ENCODE data around the gene TBC1D5. TPM values are rescaled to one million over a fixed set of nuclear protein-coding genes. Genes with fewer than 3 reads are reported as not detected.
"Not testable (repeated sequence)": the region's sequence is repeated elsewhere in the genome, so short reads cannot be mapped to it uniquely, and the experiment has no call there.

Gene TBC1D5
- total RNA-seq, 4 donors from 2014 or later = 29.2 to 114 (median 53.4) TPM

DNA sequence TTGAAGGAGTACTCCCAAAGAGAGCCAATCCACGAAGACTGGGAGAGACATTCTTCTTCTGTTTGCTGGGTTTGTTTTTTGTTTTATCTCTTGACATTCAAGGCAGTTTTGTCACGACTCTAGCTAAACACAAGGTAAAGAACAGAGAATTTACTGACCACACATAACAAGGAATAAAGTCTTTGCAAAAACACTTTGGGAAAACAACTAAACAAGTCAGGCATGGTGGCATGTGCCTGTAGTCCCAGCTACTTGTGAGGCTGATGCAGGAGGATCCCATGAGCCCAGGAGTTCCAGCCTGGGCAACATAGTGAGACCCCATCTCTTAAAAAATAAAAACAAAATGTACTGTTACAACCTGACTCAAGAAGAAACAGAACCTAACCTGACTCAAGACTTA is 28.0 kb downstream of the TBC1D5 start:
- Histone ChIP-seq H3K4me3 (no peak overlapping the region), H3K27me3 (no peaks in the 10 kb centered on the region), H3K27ac (no peak overlapping the region), H3K9me3 (peaks cover 0 to 5% (median 0%) of the 10 kb centered on the region in 4 donors), H3K4me1 (no peaks in the 10 kb centered on the region), H3K36me3 (peaks cover 0 to 20% (median 0%) of the 10 kb centered on the region in 3 donors)
- DNase-seq = no peak
- no peak for TF ChIP-seq CTCF (IDR thresholded peaks at IDR 0.05)
- TF ChIP-seq POLR2A (IDR thresholded peaks at IDR 0.05) = no peak

DNA sequence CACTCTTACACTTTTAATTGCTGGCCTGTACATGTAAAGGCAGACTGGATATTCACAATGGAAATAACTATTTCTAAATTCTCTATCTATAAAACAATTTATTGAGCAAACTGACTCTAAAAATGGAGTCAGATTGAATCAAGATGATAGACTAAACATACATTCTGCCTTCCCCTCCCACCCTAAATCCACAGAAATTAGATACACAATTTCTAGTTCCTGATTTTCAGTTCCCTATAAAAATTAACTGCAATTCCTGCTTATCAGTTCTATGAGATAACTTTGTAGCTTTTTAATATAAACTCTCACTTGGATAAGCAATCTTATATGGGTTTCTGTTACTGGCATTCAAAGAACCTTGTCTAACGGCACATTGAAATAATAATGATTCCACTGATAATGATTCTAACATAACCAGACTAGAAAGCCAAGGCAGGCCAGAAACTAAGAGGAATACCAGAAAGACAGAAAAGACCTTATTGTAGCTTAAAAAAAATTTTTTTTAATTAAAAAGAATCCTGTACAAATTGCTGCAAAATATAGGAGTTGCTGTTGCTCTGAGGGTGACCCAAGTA is 33.1 kb downstream of the TBC1D5 start:
- Histone ChIP-seq H3K9me3 (no peaks in the 10 kb centered on the region), H3K4me1 (no peaks in the 10 kb centered on the region), H3K27me3 (no peaks in the 10 kb centered on the region), H3K27ac (no peak overlapping the region), H3K36me3 (peaks cover 0 to 4% (median 0%) of the 10 kb centered on the region in 3 donors), H3K4me3 (no peak overlapping the region)
- DNase-seq = no peak
- no peak for TF ChIP-seq CTCF (IDR thresholded peaks at IDR 0.05)

GRCh38 chr3:17707813-17708543 is 34.5 kb downstream of the TBC1D5 start:
- H3K36me3 ChIP-seq = no peaks in the 10 kb centered on the region
- H3K27ac ChIP-seq = no peak overlapping the region
- H3K4me1 ChIP-seq = no peaks in the 10 kb centered on the region
- TF ChIP-seq CTCF (IDR thresholded peaks at IDR 0.05) (no peak), POLR2A (IDR thresholded peaks at IDR 0.05) (no peak)
- H3K4me3 ChIP-seq = no peak overlapping the region
- H3K27me3 ChIP-seq = no peaks in the 10 kb centered on the region
- H3K9me3 ChIP-seq = no peaks in the 10 kb centered on the region
- no peak for DNase-seq

GRCh38 chr3:17705991-17706390 is 36.4 kb downstream of the TBC1D5 start:
- H3K4me1 ChIP-seq, H3K36me3 ChIP-seq, H3K9me3 ChIP-seq, DNase-seq, H3K4me3 ChIP-seq, H3K27ac ChIP-seq, H3K27me3 ChIP-seq: not testable (repeated sequence)

DNA sequence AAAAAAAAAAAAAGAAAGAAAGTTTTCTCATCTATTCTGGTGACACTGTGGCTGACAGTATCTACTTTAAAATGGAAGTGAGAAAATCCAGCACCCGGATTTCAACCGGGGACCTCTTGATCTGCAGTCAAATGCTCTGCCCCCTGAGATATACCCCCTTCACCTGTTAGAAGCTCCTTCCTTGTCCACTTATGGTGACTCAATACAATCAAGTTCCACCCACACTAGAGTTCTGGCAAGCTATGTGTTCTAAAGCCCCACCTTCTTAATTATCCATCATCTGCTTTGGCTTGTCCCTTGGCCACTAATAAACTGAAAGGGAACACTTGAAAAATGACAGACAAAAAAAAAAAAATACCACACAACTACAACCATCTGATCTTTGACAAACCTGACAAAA is 42.6 kb downstream of the TBC1D5 start:
- not testable (repeated sequence) for H3K9me3 ChIP-seq, H3K4me3 ChIP-seq, H3K36me3 ChIP-seq, H3K27me3 ChIP-seq, H3K27ac ChIP-seq, DNase-seq, H3K4me1 ChIP-seq

DNA sequence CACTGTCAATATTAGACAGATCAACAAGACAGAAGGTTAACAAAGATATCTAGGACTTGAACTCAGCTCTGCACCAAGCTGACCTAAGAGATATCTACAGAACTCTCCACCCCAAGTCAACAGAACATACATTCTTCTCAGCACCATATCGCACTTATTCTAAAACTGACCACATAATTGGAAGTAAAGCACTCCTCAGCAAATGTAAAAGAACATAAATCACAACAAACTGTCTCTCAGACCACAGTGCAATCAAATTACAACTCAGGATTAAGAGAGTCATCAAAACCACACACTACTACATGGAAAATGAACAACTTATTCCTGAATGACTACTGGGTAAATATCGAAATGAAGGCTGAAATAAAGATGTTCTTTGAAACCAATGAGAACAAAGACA is 46.8 kb downstream of the TBC1D5 start:
- H3K27ac ChIP-seq, H3K9me3 ChIP-seq, H3K4me3 ChIP-seq, DNase-seq, H3K27me3 ChIP-seq, H3K36me3 ChIP-seq, H3K4me1 ChIP-seq: not testable (repeated sequence)

DNA sequence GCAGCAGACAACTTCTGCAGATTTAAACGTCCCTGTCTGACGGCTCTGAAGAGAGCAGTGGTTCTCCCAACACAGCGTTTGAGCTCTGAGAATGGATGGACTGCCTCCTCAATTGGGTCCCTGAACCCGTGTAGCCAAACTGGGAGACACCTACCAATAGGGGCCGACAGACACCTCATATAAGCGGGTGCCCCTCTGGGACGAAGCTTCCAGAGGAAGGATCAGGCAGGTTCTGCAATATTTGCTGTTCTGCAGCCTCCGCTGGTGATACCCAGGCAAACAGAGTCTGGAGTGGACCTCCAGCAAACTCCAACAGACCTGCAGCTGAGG is 48.8 kb downstream of the TBC1D5 start:
- not testable (repeated sequence) for H3K4me3 ChIP-seq, H3K27ac ChIP-seq, H3K36me3 ChIP-seq, H3K4me1 ChIP-seq, DNase-seq, H3K9me3 ChIP-seq, H3K27me3 ChIP-seq

- H3K27me3 ChIP-seq, H3K9me3 ChIP-seq, H3K36me3 ChIP-seq, H3K27ac ChIP-seq, H3K4me1 ChIP-seq, H3K4me3 ChIP-seq: not testable (repeated sequence)
- peak in 2 of 3 donors; percentile 33 to 72 for DNase-seq
These were observed 49.4 kb downstream of the TBC1D5 start for GRCh38 chr3:17692846-17693669.
